Measurements from ENCODE around the gene YBX1.
"Not testable (repeated sequence)": the region's sequence is repeated elsewhere in the genome, so short reads cannot be mapped to it uniquely, and the experiment has no call there.

The YBX1 gene

DNA sequence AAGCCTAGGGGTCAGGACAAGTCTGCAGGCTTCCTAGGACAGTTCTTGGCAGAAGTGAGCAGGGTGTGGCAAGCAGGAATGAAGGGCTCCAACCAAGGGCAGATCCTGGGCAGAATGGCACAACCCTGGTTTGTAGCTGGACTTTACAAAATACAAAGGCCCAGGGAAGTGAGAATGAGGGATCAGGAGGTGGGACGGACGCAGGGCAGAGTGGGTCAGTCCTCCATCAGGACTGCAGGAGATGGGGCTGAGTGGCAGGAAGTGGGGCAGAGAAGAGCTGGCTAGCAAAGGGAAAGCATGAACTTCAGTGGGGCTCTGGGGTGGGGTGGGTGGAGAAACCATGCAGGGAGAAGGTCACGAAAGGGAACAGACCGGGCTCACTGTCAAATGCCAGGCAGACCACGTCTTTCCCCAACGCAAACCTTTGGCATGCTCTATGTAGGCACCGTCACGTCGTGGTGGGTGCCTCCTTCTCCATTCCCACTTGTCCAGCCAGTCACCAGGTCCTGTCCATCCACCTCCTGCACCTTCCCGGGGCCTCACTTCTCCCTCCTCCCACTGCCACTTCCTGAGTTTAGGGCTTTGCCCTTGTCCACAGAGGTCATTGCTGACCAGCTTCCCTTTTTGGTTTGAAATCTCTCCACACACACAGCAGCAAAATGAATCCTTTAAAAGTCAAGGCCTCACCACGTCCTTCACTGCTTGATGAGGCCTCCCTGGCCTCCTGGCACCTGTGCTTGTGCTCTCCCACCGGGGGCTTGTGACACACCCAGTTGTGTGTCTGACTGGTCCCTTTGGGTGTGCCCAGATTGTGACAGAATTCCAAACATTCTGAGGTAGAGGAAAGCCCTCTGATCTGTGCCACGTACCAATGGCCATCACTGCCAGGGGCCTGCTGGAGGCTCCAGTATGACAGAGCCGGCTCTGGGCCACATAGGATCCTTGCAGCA, 66.5 kb downstream of the YBX1 start:
- no peak overlapping the region for H3K4me2 ChIP-seq (ENCODE audit: low read length)
- 0 out of 2 replicates have a peak, but pooled peaks cover 5% of the 10 kb centered on the region for H4K20me1 ChIP-seq (ENCODE audit: control insufficient read depth, insufficient read depth, low read depth, low read length)
- H3K9me2 ChIP-seq (replicated peaks; ENCODE audit: control insufficient read depth, low read length), result no peaks in the 10 kb centered on the region
- peaks cover 50% of the 10 kb centered on the region for H3K36me3 ChIP-seq (ENCODE audit: control insufficient read depth, low read length)
- no peaks in the 10 kb centered on the region for H3K27me3 ChIP-seq (ENCODE audit: control insufficient read depth, low read length)
- no peak overlapping the region for H3K4me3 ChIP-seq (ENCODE audit: low read length)
- no peaks in the 10 kb centered on the region for H3K79me2 ChIP-seq (ENCODE audit: control insufficient read depth, low read length)
- TF ChIP-seq, protein P1, sequence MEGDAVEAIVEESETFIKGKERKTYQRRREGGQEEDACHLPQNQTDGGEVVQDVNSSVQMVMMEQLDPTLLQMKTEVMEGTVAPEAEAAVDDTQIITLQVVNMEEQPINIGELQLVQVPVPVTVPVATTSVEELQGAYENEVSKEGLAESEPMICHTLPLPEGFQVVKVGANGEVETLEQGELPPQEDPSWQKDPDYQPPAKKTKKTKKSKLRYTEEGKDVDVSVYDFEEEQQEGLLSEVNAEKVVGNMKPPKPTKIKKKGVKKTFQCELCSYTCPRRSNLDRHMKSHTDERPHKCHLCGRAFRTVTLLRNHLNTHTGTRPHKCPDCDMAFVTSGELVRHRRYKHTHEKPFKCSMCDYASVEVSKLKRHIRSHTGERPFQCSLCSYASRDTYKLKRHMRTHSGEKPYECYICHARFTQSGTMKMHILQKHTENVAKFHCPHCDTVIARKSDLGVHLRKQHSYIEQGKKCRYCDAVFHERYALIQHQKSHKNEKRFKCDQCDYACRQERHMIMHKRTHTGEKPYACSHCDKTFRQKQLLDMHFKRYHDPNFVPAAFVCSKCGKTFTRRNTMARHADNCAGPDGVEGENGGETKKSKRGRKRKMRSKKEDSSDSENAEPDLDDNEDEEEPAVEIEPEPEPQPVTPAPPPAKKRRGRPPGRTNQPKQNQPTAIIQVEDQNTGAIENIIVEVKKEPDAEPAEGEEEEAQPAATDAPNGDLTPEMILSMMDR (IDR thresholded peaks at IDR 0.05; ENCODE audit: low read depth, low read length, poor library complexity, severe bottlenecking), result no peak
- no peak for TF ChIP-seq EZH2phosphoT487 (IDR thresholded peaks at IDR 0.05; ENCODE audit: borderline replicate concordance, low read length)
- no peaks in the 10 kb centered on the region for H3K9me3 ChIP-seq (ENCODE audit: control insufficient read depth, insufficient read depth, low read length)
- H3K4me1 ChIP-seq (ENCODE audit: control insufficient read depth, low read length), result no peaks in the 10 kb centered on the region
- H3K27ac ChIP-seq (ENCODE audit: low read depth, low read length), result no peak overlapping the region
- H3F3A ChIP-seq (ENCODE audit: control insufficient read depth, insufficient read depth), result no peaks in the 10 kb centered on the region

DNA sequence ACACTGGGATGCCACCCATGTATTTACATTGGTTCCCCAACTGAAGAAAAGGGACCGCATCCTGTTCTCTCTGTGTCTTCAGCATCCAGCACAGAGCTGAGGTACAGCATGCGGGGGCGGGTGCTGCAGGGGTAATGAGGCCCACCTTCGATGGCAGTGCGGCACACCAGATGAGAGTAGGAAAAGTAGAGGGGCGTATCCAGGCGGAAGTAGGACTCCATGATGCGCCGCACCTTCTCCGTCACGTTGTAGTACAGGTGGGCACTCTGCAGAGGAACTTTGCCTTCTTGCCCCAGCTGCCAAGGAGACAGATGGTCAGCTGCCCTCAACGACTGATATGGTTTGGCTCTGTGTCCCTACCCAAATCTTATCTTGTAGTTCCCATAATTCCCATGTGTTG, 67.8 kb downstream of the YBX1 start:
- Histone ChIP-seq H3F3A (ENCODE audit: control insufficient read depth, insufficient read depth) (no peaks in the 10 kb centered on the region), H3K27ac (ENCODE audit: low read depth, low read length) (no peak overlapping the region), H4K20me1 (ENCODE audit: control insufficient read depth, insufficient read depth, low read depth, low read length) (0 out of 2 replicates have a peak, but pooled peaks cover 3% of the 10 kb centered on the region), H3K27me3 (ENCODE audit: control insufficient read depth, low read length) (no peaks in the 10 kb centered on the region), H3K9me3 (ENCODE audit: control insufficient read depth, insufficient read depth, low read length) (no peaks in the 10 kb centered on the region), H3K4me2 (ENCODE audit: low read length) (no peak overlapping the region), H3K36me3 (ENCODE audit: control insufficient read depth, low read length) (peaks cover 59% of the 10 kb centered on the region), H3K4me3 (ENCODE audit: low read length) (no peak overlapping the region), H3K9me2 (replicated peaks; ENCODE audit: control insufficient read depth, low read length) (no peaks in the 10 kb centered on the region), H3K4me1 (ENCODE audit: control insufficient read depth, low read length) (no peaks in the 10 kb centered on the region), H3K79me2 (ENCODE audit: control insufficient read depth, low read length) (no peaks in the 10 kb centered on the region)
- TF ChIP-seq, protein P1 (IDR thresholded peaks at IDR 0.05; ENCODE audit: low read depth, low read length, poor library complexity, severe bottlenecking), result no peak
- TF ChIP-seq EZH2phosphoT487 (IDR thresholded peaks at IDR 0.05; ENCODE audit: borderline replicate concordance, low read length), result no peak

GRCh38 chr1:42751511-42752070, 69.4 kb downstream of the YBX1 start:
- not testable (repeated sequence) for H3K4me3 ChIP-seq (ENCODE audit: low read length); H3K4me2 ChIP-seq (ENCODE audit: low read length); H3K9me2 ChIP-seq (replicated peaks; ENCODE audit: control insufficient read depth, low read length); H4K20me1 ChIP-seq (ENCODE audit: control insufficient read depth, insufficient read depth, low read depth, low read length); H3K79me2 ChIP-seq (ENCODE audit: control insufficient read depth, low read length); H3K9me3 ChIP-seq (ENCODE audit: control insufficient read depth, insufficient read depth, low read length); H3K27ac ChIP-seq (ENCODE audit: low read depth, low read length); H3K4me1 ChIP-seq (ENCODE audit: control insufficient read depth, low read length); H3K27me3 ChIP-seq (ENCODE audit: control insufficient read depth, low read length); H3F3A ChIP-seq (ENCODE audit: control insufficient read depth, insufficient read depth)
- H3K36me3 ChIP-seq (ENCODE audit: control insufficient read depth, low read length), result peaks cover 64% of the 10 kb centered on the region

DNA sequence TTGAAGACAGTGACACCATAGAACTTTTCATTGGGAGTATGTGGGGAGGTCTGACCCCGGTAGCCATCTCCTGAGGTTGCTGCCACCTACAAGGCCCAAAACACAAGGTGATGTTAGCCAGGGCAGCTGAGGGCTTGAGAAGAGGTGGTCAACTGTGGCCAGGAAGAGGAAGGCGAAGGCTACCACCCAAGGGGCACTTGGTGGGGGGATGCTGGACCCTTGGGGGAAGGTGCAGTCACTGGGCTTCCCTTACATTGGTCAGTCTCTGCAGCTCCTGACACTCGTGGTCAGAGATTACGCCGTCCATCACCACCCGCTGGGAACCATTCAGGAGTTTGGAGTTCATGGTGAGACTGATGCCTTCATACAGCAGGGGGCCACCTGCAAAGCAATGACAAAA, 70.1 kb downstream of the YBX1 start:
- Histone ChIP-seq H3K27ac (ENCODE audit: low read depth, low read length) (no peak overlapping the region), H4K20me1 (ENCODE audit: control insufficient read depth, insufficient read depth, low read depth, low read length) (no peaks in the 10 kb centered on the region), H3K4me3 (ENCODE audit: low read length) (no peak overlapping the region), H3K9me3 (ENCODE audit: control insufficient read depth, insufficient read depth, low read length) (no peaks in the 10 kb centered on the region), H3F3A (ENCODE audit: control insufficient read depth, insufficient read depth) (no peaks in the 10 kb centered on the region), H3K36me3 (ENCODE audit: control insufficient read depth, low read length) (peaks cover 64% of the 10 kb centered on the region), H3K27me3 (ENCODE audit: control insufficient read depth, low read length) (no peaks in the 10 kb centered on the region), H3K4me1 (ENCODE audit: control insufficient read depth, low read length) (no peaks in the 10 kb centered on the region), H3K9me2 (replicated peaks; ENCODE audit: control insufficient read depth, low read length) (no peaks in the 10 kb centered on the region), H3K4me2 (ENCODE audit: low read length) (no peak overlapping the region), H3K79me2 (ENCODE audit: control insufficient read depth, low read length) (no peaks in the 10 kb centered on the region)
- no peak for TF ChIP-seq EZH2phosphoT487 (IDR thresholded peaks at IDR 0.05; ENCODE audit: borderline replicate concordance, low read length)
- TF ChIP-seq, protein P1 (IDR thresholded peaks at IDR 0.05; ENCODE audit: low read depth, low read length, poor library complexity, severe bottlenecking), result no peak
